HL-60/S4 (cell line): ENCODE measurements around the gene RNASE8.

Experiments
- in situ Hi-C: fragments of 300-500 bp; cut with MboI; formaldehyde crosslinking; loops from 2 replicates; pipeline ENCODE4 v1.14.3; 2022; ENCODE audit warnings: low sequenced_read_pairs

The RNASE8 gene

DNA sequence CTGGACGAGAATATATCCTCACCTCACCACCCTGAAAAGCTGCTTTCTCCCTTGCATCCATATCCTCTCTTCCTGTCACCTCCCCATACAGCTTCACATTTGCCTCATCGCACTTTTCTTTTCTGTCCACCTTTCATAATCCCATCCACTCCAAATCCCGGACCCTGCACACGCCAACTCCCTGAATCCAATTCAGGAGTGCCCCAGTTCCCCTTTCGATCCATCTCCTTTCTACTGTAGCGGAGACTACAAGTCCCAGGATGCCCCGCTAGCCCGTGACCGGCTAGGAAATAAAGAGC, 45.7 kb downstream of the RNASE8 start:
- in situ Hi-C loops, result loop anchor here (5.0 kb wide), 1 partner anchor 36 kb away; no protein-coding TSS in a partner anchor

DNA sequence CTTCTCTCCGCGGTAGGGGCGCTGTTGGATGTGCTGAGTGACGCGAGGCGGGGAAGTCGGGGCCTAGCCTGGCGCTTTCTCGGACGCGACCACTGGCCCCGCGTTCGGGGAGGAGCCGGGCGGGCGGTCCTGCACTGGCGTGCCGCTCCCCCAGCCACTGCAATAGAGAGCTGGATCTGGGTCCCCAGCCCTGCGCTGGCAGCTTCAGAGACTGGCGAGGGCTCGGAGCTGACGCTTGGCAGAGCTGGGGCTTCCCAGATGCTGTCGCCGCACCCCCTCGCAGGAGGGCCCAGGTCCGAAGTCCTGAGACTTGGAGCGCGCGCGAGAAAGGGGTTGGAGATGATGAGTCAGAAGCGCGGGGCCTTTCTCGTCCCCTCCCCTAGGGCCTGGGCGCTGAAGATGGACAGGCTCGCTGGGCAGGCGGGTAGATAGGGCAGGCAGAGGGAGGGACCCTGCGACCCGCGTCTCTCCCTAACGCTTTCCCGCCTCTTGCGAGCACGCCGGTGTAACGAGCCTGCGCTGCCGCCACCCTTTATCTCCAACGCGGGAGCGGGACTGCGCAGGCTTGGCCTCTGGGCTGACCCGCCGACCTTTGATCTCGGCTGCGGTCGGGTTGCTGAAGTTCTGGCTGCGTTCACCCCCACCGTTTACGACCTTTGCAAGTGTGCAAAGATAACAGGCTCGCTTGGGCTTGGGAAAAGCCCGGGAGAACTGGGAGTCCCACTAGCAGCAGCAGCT, 46.3 kb downstream of the RNASE8 start:
- in situ Hi-C loops, result loop anchor here (5.0 kb wide), 1 partner anchor 37 kb away; no protein-coding TSS in a partner anchor

DNA sequence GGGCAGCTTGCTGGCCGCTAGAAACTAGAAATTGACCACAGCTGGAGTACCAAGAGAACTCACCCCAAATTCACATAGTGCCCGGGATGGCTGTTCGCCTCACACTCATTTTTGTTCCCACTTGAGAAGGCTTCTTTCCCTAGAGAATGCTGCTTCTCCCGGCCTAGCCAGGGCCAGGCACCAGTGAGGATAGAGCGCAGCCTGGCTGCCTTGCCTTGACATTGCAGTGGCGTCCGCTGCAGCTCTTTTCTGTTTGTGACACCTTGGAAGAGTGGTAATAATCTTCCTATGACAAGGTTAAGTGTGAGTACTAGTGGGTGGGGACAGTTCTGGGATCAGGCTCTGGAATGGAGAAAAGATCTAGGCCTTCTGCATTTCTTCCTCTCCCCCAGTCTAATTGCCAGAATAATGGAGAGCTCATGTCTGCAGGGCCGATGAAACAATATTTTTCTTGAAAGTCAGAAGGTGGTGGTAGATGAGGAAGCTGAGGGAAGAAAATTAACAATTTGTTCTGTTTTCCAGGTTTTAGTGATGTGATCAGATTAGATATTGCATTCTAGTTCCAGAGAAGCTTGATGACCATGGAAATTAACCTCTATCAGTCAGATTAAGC, 46.9 kb downstream of the RNASE8 start:
- in situ Hi-C loops, result loop anchor here (5.0 kb wide), 1 partner anchor 37 kb away; no protein-coding TSS in a partner anchor

DNA sequence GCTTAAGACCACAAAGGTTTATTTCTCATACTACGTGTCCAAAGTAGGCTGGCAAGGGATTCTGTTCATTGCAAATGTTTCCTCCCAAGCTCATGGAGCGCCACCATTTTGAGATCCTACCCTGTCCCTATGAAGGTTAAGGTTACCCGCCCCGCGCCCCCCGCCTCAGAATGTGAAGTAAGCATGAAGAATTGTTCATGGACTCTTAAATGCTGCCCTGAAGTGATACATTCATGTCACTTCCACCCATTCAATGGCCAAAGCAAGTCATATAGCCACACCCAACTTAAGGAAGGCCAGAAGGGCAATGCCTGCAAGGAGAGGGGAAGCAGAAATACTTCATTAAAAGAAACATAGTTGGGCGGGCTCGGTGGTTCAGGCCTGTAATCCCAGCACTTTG, 47.5 kb downstream of the RNASE8 start:
- in situ Hi-C loops, result no loop called here

DNA sequence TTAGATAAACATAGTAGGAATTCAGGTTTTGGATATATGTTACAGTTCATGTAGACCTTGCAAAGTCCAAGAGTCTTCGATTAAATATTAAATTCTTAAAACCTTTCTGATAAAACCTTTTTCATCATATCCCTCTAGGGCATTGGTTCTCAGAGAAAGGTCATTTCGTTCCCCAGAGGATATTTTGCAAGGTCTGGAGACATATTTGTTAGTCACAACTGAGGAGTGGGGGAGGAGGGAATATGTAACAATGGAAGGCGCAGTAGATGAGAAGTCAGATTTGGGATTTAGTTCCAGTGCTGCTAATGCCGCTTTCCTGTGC, 48.5 kb downstream of the RNASE8 start:
- in situ Hi-C loops, result no loop called here

DNA sequence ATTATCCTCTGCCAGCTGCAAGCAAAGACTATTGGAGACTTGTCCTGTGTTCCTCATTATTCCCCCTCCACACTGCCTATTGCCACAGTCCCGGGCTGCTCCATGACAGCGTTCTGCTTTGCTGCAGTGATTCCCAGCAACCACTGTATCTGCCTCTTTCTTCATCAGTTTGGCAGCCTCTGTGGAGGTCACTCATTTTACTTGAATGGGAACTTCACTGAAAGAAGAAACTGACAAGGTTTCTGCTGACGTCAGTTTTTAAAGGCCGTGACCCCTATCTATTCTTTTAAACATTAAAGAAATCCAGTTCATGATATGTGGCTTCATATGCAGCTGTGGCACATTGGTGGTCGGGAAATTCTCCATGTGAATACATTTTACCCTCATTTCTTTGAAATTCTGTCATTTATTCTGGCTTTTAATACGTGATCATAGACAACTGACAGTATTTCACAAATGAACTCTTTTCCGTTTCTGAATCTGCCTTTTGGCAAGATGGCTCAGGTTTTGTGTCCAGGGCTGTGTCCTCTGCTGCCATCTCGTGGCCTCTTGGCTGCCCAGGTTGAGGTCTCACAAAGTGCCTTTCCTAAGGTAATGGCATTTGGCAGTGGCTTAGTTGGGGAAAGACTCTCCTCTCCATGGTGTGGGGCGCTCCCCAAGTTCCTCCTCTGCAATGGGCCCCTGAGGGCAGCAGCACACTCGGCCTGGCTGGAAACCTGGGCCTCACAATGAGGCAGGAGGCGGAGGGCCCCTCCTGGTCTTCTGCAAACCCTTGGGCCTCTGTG, 49.1 kb downstream of the RNASE8 start:
- in situ Hi-C loops, result no loop called here

DNA sequence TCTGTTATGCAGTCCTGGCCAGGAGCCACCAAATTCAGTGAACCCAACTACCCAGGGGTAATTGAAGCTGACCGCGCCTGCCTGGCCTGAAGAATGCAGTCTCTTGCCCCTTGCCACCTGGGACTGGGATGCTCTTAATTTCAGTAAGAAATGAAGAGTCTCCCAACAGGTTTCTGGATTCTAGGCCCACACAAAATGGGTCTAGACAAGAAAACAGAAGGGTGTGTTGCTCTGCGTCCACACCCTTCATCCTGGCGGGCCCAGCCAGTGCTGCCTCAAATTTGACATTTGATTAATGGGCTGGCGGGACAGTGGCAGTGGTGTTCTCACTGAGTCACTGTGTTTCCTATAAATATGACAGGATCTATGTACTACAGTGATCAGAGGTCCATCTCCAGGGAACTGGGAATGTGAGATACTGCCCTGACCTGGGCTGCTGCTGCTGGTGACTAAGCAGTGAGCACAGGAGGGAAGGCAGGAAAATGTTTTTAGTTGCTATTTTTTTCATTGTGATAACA, 49.7 kb downstream of the RNASE8 start:
- in situ Hi-C loops, result no loop called here
